WTC11 (cell line): ENCODE measurements around the gene MAP7. TPM values are rescaled to one million over a fixed set of nuclear protein-coding genes. Genes with fewer than 3 reads are reported as not detected.

Source experiments
- ATAC-seq: fragments of 200-7000 bp; cut with Tn5 transposase; 2 replicates; pipeline ENCODE4 v1.10.0; 2021; ENCODE audit warnings: mild to moderate bottlenecking, moderate library complexity
- CTCF ChIA-PET: fragments of 300-600 bp; sonication (Branson Sonifier 250); formaldehyde crosslinking; loops from one replicate; lab custom pipeline; 2021; ENCODE audit warnings: antibody characterized with exemption; lab: Charles Lee
- POLR2A ChIA-PET: fragments of 350-600 bp; sonication (Branson Sonifier 250); formaldehyde crosslinking; loops from one replicate; lab custom pipeline; 2021; ENCODE audit warnings: antibody characterized with exemption; lab: Charles Lee
- DNase-seq: peaks from one replicate; pipeline ENCODE4 v3.0.0; 2021; ENCODE audit warnings: low spot score
- H3K27ac Mint-ChIP-seq: 2 replicates; pipeline ENCODE4 v1.8.0; 2021; ENCODE audit warnings: mixed read lengths
- H3K27me3 Mint-ChIP-seq: 2 replicates; pipeline ENCODE4 v1.8.0; 2021; ENCODE audit warnings: low read depth, mild to moderate bottlenecking, moderate library complexity, mixed read lengths
- H3K36me3 Mint-ChIP-seq: 2 replicates; pipeline ENCODE4 v1.8.0; 2021; ENCODE audit warnings: mixed read lengths
- H3K4me1 Mint-ChIP-seq: 2 replicates; pipeline ENCODE4 v1.8.0; 2022; ENCODE audit warnings: mixed read lengths
- H3K4me3 Mint-ChIP-seq: 2 replicates; pipeline ENCODE4 v1.8.0; 2021; ENCODE audit warnings: mild to moderate bottlenecking, moderate library complexity, mixed read lengths
- H3K9me3 Mint-ChIP-seq: 2 replicates; pipeline ENCODE4 v1.8.0; 2021; ENCODE audit warnings: mixed read lengths
- AR ChIP-seq: fragments of 250-450 bp; sonication (Bioruptor Pico); IDR thresholded peaks from 2 replicates; pipeline ENCODE4 v1.9.0; 2021; ENCODE audit warnings: mild to moderate bottlenecking
- ARID4B ChIP-seq: sonication (generic); formaldehyde crosslinking; IDR thresholded peaks from 2 replicates; pipeline ENCODE4 v1.8.0; 2023; ENCODE audit warnings: missing genetic modification reagents, mild to moderate bottlenecking, borderline replicate concordance
- CREB1 ChIP-seq: sonication (generic); formaldehyde crosslinking; IDR thresholded peaks from 2 replicates; pipeline ENCODE4 v1.8.0; 2023; ENCODE audit warnings: mild to moderate bottlenecking, missing genetic modification reagents
- CREM ChIP-seq: sonication (generic); formaldehyde crosslinking; IDR thresholded peaks from 2 replicates; pipeline ENCODE4 v1.8.1; 2022; ENCODE audit warnings: mild to moderate bottlenecking, missing genetic modification reagents, moderate library complexity
- FOXP1 ChIP-seq: sonication (generic); formaldehyde crosslinking; IDR thresholded peaks from 2 replicates; pipeline ENCODE4 v1.8.0; 2022; ENCODE audit warnings: missing genetic modification reagents, mild to moderate bottlenecking, moderate library complexity, borderline replicate concordance
- HMGA2 ChIP-seq: fragments of 250-450 bp; sonication (Bioruptor Pico); IDR thresholded peaks from 2 replicates; pipeline ENCODE4 v1.4.0; 2021; ENCODE audit warnings: mild to moderate bottlenecking, moderate library complexity
- NFE2L1 ChIP-seq: sonication (generic); formaldehyde crosslinking; IDR thresholded peaks from 2 replicates; pipeline ENCODE4 v1.8.1; 2023; ENCODE audit warnings: missing genetic modification reagents
- TEAD1 ChIP-seq: sonication (generic); formaldehyde crosslinking; IDR thresholded peaks from 2 replicates; pipeline ENCODE4 v1.8.0; 2022; ENCODE audit warnings: mild to moderate bottlenecking, missing genetic modification reagents
- TP53 ChIP-seq: sonication (generic); formaldehyde crosslinking; IDR thresholded peaks from 2 replicates; pipeline ENCODE4 v1.8.1; 2023; ENCODE audit warnings: mild to moderate bottlenecking, missing genetic modification reagents
- ZNF263 ChIP-seq: sonication (generic); formaldehyde crosslinking; IDR thresholded peaks from 2 replicates; pipeline ENCODE4 v1.8.1; 2022; ENCODE audit warnings: low read depth, mild to moderate bottlenecking, moderate library complexity, missing genetic modification reagents
- ZNF396 ChIP-seq: fragments of 250-450 bp; sonication (Bioruptor Pico); IDR thresholded peaks from 2 replicates; pipeline ENCODE4 v1.8.0; 2021; ENCODE audit warnings: mild to moderate bottlenecking, moderate library complexity, borderline replicate concordance
- ZNF671 ChIP-seq: fragments of 250-450 bp; sonication (Bioruptor Pico); IDR thresholded peaks from 2 replicates; pipeline ENCODE4 v1.8.0; 2021; ENCODE audit warnings: mild to moderate bottlenecking
- total RNA-seq: library from RNA; stranded (reverse); gene quantifications from 3 replicates; pipeline ENCODE4 v1.2.3, GENCODE V29; 2021
- TF ChIP-seq, protein P1 (sequence below): fragments of 250-450 bp; sonication (Bioruptor Pico); conservative IDR thresholded peaks from 2 replicates; pipeline ENCODE4 v1.9.0; 2021; ENCODE audit warnings: mild to moderate bottlenecking
- TF ChIP-seq, protein P2 (sequence below): sonication (generic); formaldehyde crosslinking; conservative IDR thresholded peaks from 2 replicates; pipeline ENCODE4 v1.8.1; 2023; ENCODE audit warnings: mild to moderate bottlenecking, low read depth, missing genetic modification reagents, moderate library complexity
- TF ChIP-seq, protein P3 (sequence below): sonication (generic); formaldehyde crosslinking; IDR thresholded peaks from 2 replicates; pipeline ENCODE4 v1.8.1; 2023; ENCODE audit warnings: mild to moderate bottlenecking, missing genetic modification reagents, borderline replicate concordance

The MAP7 gene
- total RNA-seq, 1 experiment from 2014 or later: 56.6 TPM

- Mint-ChIP-seq H3K4me1 (peaks cover 8% of the 10 kb centered on the region), H3K27me3 (no peaks in the 10 kb centered on the region), H3K36me3 (peaks cover 3% of the 10 kb centered on the region), H3K27ac (no peak overlapping the region), H3K9me3 (no peaks in the 10 kb centered on the region), H3K4me3 (no peak overlapping the region)
- ChIA-PET CTCF (no interaction called here), POLR2A (no interaction called here)
- DNase-seq (no peak), ATAC-seq (no peak)
- TF ChIP-seq ARID4B (CRISPR knock-in tag) (no peak), CREM (CRISPR knock-in tag) (no peak), TP53 (CRISPR knock-in tag) (no peak), HMGA2 (CRISPR knock-in tag) (no peak), NFE2L1 (CRISPR knock-in tag) (no peak), FOXP1 (no peak), AR (CRISPR knock-in tag) (no peak), TEAD1 (CRISPR knock-in tag) (no peak), CREB1 (CRISPR knock-in tag) (no peak), ZNF263 (CRISPR knock-in tag) (no peak), ZNF671 (CRISPR knock-in tag) (no peak), ZNF396 (CRISPR knock-in tag) (no peak)
- TF ChIP-seq, protein P1, sequence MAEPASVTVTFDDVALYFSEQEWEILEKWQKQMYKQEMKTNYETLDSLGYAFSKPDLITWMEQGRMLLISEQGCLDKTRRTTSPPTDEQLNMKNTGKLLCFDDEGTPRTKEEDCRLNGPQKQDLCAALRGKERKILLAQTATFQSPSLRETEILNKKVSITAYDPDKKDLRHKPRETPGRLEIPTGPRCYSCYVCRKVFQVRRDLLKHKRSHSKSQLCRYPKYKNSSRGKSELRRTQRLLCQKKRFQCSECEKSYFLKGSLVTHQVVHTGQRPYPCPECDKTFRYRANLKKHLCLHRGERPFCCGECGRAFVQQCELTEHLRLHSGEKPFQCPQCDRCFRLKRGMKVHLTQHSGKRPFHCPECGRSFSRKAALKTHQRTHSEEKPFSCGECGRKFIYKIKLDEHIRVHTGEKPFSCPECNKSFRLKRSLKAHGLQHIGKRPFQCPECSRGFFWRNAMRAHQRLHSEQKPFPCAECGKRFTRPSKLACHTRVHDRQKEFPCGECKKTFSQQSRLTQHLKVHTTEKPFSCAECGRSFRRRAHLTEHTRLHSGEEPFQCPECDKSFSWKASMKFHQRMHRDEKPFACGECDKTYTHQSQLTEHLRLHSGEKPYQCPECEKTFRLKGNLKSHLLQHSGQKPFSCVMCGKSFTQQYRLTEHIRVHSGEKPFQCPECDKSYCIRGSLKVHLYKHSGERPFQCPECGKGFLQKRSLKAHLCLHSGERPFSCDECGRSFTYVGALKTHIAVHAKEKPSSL (CRISPR knock-in tag): no peak
- TF ChIP-seq, protein P2, sequence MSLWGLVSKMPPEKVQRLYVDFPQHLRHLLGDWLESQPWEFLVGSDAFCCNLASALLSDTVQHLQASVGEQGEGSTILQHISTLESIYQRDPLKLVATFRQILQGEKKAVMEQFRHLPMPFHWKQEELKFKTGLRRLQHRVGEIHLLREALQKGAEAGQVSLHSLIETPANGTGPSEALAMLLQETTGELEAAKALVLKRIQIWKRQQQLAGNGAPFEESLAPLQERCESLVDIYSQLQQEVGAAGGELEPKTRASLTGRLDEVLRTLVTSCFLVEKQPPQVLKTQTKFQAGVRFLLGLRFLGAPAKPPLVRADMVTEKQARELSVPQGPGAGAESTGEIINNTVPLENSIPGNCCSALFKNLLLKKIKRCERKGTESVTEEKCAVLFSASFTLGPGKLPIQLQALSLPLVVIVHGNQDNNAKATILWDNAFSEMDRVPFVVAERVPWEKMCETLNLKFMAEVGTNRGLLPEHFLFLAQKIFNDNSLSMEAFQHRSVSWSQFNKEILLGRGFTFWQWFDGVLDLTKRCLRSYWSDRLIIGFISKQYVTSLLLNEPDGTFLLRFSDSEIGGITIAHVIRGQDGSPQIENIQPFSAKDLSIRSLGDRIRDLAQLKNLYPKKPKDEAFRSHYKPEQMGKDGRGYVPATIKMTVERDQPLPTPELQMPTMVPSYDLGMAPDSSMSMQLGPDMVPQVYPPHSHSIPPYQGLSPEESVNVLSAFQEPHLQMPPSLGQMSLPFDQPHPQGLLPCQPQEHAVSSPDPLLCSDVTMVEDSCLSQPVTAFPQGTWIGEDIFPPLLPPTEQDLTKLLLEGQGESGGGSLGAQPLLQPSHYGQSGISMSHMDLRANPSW (CRISPR knock-in tag): no peak
- TF ChIP-seq, protein P3, sequence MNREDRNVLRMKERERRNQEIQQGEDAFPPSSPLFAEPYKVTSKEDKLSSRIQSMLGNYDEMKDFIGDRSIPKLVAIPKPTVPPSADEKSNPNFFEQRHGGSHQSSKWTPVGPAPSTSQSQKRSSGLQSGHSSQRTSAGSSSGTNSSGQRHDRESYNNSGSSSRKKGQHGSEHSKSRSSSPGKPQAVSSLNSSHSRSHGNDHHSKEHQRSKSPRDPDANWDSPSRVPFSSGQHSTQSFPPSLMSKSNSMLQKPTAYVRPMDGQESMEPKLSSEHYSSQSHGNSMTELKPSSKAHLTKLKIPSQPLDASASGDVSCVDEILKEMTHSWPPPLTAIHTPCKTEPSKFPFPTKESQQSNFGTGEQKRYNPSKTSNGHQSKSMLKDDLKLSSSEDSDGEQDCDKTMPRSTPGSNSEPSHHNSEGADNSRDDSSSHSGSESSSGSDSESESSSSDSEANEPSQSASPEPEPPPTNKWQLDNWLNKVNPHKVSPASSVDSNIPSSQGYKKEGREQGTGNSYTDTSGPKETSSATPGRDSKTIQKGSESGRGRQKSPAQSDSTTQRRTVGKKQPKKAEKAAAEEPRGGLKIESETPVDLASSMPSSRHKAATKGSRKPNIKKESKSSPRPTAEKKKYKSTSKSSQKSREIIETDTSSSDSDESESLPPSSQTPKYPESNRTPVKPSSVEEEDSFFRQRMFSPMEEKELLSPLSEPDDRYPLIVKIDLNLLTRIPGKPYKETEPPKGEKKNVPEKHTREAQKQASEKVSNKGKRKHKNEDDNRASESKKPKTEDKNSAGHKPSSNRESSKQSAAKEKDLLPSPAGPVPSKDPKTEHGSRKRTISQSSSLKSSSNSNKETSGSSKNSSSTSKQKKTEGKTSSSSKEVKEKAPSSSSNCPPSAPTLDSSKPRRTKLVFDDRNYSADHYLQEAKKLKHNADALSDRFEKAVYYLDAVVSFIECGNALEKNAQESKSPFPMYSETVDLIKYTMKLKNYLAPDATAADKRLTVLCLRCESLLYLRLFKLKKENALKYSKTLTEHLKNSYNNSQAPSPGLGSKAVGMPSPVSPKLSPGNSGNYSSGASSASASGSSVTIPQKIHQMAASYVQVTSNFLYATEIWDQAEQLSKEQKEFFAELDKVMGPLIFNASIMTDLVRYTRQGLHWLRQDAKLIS: no peak
Measured at GRCh38 chr6:136412410-136412809, 137.8 kb downstream of the MAP7 start.
